SJCRH30 (cell line): ENCODE results near the gene GABRR3. TPM values are rescaled to one million over a fixed set of nuclear protein-coding genes. Genes with fewer than 3 reads are reported as not detected.

Experiments used
- DNase-seq, 2 experiments: peaks; one replicate each; pipeline ENCODE4 v3.0.0-alpha.2; 2015 to 2020
- H3K27ac ChIP-seq: fragments of 250-450 bp; sonication (Bioruptor Pico); 2 replicates; pipeline ENCODE4 v1.5.1; 2020; ENCODE audit warnings: mild to moderate bottlenecking, moderate library complexity
- H3K27me3 ChIP-seq: fragments of 250-450 bp; sonication (Bioruptor Pico); 2 replicates; pipeline ENCODE4 v1.5.1; 2020; ENCODE audit warnings: mild to moderate bottlenecking, moderate library complexity
- H3K36me3 ChIP-seq: fragments of 250-450 bp; sonication (Bioruptor Pico); 2 replicates; pipeline ENCODE4 v1.5.1; 2020; ENCODE audit warnings: mild to moderate bottlenecking, moderate library complexity
- H3K4me1 ChIP-seq: fragments of 250-450 bp; sonication (Bioruptor Pico); 2 replicates; pipeline ENCODE4 v1.5.1; 2020; ENCODE audit warnings: mild to moderate bottlenecking, moderate library complexity
- H3K4me3 ChIP-seq: fragments of 250-450 bp; sonication (Bioruptor Pico); 2 replicates; pipeline ENCODE4 v1.5.1; 2020; ENCODE audit warnings: mild to moderate bottlenecking, moderate library complexity
- H3K9me3 ChIP-seq: fragments of 250-450 bp; sonication (Bioruptor Pico); replicated peaks from 2 replicates; pipeline ENCODE4 v1.5.1; 2020; ENCODE audit warnings: mild to moderate bottlenecking, moderate library complexity
- total RNA-seq: library from RNA; depleted of rRNA; stranded (reverse); fragments of >200 nt; shearing (Covaris generic); gene quantifications from 2 replicates; pipeline ENCODE4 v1.2.3, GENCODE V29; 2014; rRNA removed

The GABRR3 gene
- total RNA-seq, 1 experiment from 2014 or later: not detected

- H3K9me3 ChIP-seq: no peaks in the 10 kb centered on the region
- H3K4me1 ChIP-seq: no peaks in the 10 kb centered on the region
- H3K27me3 ChIP-seq: no peaks in the 10 kb centered on the region
- no peak overlapping the region for H3K27ac ChIP-seq
- H3K36me3 ChIP-seq: peaks cover 69% of the 10 kb centered on the region
- no peak for DNase-seq
- H3K4me3 ChIP-seq: no peak overlapping the region
Observed at GRCh38 chr3:97942801-97943546, 92.1 kb downstream of the GABRR3 start.

- peak in 1 of 2 experiments; percentile 22 for DNase-seq
- no peaks in the 10 kb centered on the region for H3K9me3 ChIP-seq
- H3K4me3 ChIP-seq: no peak overlapping the region
- H3K4me1 ChIP-seq: no peaks in the 10 kb centered on the region
- no peaks in the 10 kb centered on the region for H3K27me3 ChIP-seq
- peaks cover 48% of the 10 kb centered on the region for H3K36me3 ChIP-seq
- H3K27ac ChIP-seq: no peak overlapping the region
Observed at GRCh38 chr3:97940034-97940433, 95.1 kb downstream of the GABRR3 start.

GRCh38 chr3:97939401-97939800, 95.7 kb downstream of the GABRR3 start:
- no peaks in the 10 kb centered on the region for H3K27me3 ChIP-seq
- DNase-seq: no peak
- no peak overlapping the region for H3K4me3 ChIP-seq
- H3K27ac ChIP-seq: no peak overlapping the region
- no peaks in the 10 kb centered on the region for H3K4me1 ChIP-seq
- peaks cover 46% of the 10 kb centered on the region for H3K36me3 ChIP-seq
- no peaks in the 10 kb centered on the region for H3K9me3 ChIP-seq

- Histone ChIP-seq H3K27me3 (no peaks in the 10 kb centered on the region), H3K9me3 (no peaks in the 10 kb centered on the region), H3K4me1 (no peaks in the 10 kb centered on the region), H3K36me3 (peaks cover 41% of the 10 kb centered on the region), H3K4me3 (no peak overlapping the region), H3K27ac (no peak overlapping the region)
- DNase-seq: no peak
Observed at GRCh38 chr3:97938444-97938843, 96.7 kb downstream of the GABRR3 start.

- Histone ChIP-seq H3K27me3 (no peaks in the 10 kb centered on the region), H3K4me3 (no peak overlapping the region), H3K36me3 (peaks cover 29% of the 10 kb centered on the region), H3K4me1 (no peaks in the 10 kb centered on the region), H3K9me3 (no peaks in the 10 kb centered on the region), H3K27ac (no peak overlapping the region)
- no peak for DNase-seq
Observed at GRCh38 chr3:97937205-97937604, 97.9 kb downstream of the GABRR3 start.

- Histone ChIP-seq H3K9me3 (no peaks in the 10 kb centered on the region), H3K27me3 (no peaks in the 10 kb centered on the region), H3K36me3 (peaks cover 18% of the 10 kb centered on the region), H3K4me3 (no peak overlapping the region), H3K4me1 (no peaks in the 10 kb centered on the region), H3K27ac (no peak overlapping the region)
- DNase-seq: no peak
Observed at GRCh38 chr3:97935842-97936241, 99.3 kb downstream of the GABRR3 start.

Other genes starting within 250 kb of the GABRR3 start
- 19.3 and 21.9 TPM in 2 replicates for gene CRYBG3, start 213.3 kb downstream of the GABRR3 start, total RNA-seq
- gene RIOX2, start 62.9 kb downstream of the GABRR3 start, total RNA-seq: 50.3 and 54.6 TPM in 2 replicates
- not detected in 2 replicates for gene OR5AC2, start 51.9 kb upstream of the GABRR3 start, total RNA-seq
- not detected in 2 replicates for gene OR5H1, start 95.4 kb upstream of the GABRR3 start, total RNA-seq
- not detected in 2 replicates for gene OR5H14, start 112.2 kb upstream of the GABRR3 start, total RNA-seq
- not detected in 2 replicates for gene OR5H15, start 131.4 kb upstream of the GABRR3 start, total RNA-seq
- gene OR5H6, start 228.9 kb upstream of the GABRR3 start, total RNA-seq: not detected in 2 replicates
- not detected in 2 replicates for gene OR5H2, start 247.2 kb upstream of the GABRR3 start, total RNA-seq